Measurements from ENCODE around the gene SPPL2B. TPM values are rescaled to one million over a fixed set of nuclear protein-coding genes. Genes with fewer than 3 reads are reported as not detected.

The SPPL2B gene
- total RNA-seq, 1 experiment from 2014 or later: 73.7 TPM

DNA sequence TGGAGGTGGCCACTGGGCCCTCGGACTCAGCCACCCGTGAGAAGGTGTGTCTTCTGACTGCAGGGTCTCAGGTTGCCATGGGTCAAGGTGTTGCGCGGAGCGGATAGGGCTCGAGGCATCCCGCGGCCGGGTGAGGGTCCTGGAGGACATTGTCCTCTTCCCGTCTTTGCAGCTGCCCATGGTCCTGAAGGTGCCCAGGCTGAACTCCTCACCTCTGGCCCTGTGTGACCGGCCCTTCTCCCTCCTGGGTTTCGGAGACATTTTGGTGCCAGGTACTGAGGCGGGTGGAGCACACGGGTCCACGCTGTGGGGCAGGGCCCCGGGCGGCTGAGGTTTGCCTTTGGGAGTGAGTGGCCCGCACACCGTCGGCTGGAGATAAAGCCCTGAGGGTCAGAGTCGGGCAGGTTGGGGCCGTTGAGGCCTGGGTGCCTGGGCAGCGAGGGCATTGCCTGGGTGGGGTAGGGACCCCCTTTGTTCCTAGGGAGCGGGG lies 15.9 kb downstream of the SPPL2B start:
- TF ChIP-seq, protein P1, sequence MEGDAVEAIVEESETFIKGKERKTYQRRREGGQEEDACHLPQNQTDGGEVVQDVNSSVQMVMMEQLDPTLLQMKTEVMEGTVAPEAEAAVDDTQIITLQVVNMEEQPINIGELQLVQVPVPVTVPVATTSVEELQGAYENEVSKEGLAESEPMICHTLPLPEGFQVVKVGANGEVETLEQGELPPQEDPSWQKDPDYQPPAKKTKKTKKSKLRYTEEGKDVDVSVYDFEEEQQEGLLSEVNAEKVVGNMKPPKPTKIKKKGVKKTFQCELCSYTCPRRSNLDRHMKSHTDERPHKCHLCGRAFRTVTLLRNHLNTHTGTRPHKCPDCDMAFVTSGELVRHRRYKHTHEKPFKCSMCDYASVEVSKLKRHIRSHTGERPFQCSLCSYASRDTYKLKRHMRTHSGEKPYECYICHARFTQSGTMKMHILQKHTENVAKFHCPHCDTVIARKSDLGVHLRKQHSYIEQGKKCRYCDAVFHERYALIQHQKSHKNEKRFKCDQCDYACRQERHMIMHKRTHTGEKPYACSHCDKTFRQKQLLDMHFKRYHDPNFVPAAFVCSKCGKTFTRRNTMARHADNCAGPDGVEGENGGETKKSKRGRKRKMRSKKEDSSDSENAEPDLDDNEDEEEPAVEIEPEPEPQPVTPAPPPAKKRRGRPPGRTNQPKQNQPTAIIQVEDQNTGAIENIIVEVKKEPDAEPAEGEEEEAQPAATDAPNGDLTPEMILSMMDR (conservative IDR thresholded peaks at IDR 0.05): no peak
- Histone ChIP-seq H2AFZ (ENCODE audit: low read length) (no peak overlapping the region), H3T11ph (ENCODE audit: low read length) (no peak overlapping the region), H3K27ac (ENCODE audit: insufficient read length, low read depth, low read length) (no peak overlapping the region), H2AK5ac (ENCODE audit: insufficient read length, low read length) (no peak overlapping the region), H4K8ac (replicated peaks; ENCODE audit: insufficient read length, low read depth, low read length) (no peak overlapping the region), H3K23me2 (ENCODE audit: insufficient read length, low read depth, low read length, poor library complexity, severe bottlenecking) (no peaks in the 10 kb centered on the region), H3K4ac (ENCODE audit: low read depth, low read length) (no peak overlapping the region), H3K4me2 (ENCODE audit: insufficient read depth, insufficient read length, low read length) (no peak overlapping the region), H4K20me1 (ENCODE audit: control insufficient read depth, insufficient read depth, insufficient read length) (no peaks in the 10 kb centered on the region), H2BK12ac (ENCODE audit: insufficient read length, low read depth, low read length) (no peak overlapping the region), H3K18ac (ENCODE audit: insufficient read length, low read depth, low read length) (no peak overlapping the region), H4K91ac (ENCODE audit: insufficient read length, low read depth, low read length) (no peak overlapping the region), H3K4me1 (ENCODE audit: insufficient read depth, low read length) (no peaks in the 10 kb centered on the region), H3K14ac (ENCODE audit: insufficient read depth, low read length) (no peak overlapping the region), H2BK20ac (ENCODE audit: low read depth, low read length, poor library complexity, severe bottlenecking) (no peak overlapping the region), H3K23ac (ENCODE audit: insufficient read length, low read depth, low read length) (no peak overlapping the region), H2BK120ac (ENCODE audit: low read depth, low read length, poor library complexity, severe bottlenecking) (no peak overlapping the region), H2BK5ac (ENCODE audit: insufficient read length, low read length) (no peak overlapping the region), H3K27me3 (ENCODE audit: insufficient read depth, low read length) (no peaks in the 10 kb centered on the region), H2BK15ac (ENCODE audit: low read depth, low read length) (no peak overlapping the region), H3K79me2 (ENCODE audit: insufficient read depth, low read length) (no peaks in the 10 kb centered on the region), H3K9ac (ENCODE audit: extremely low read depth, insufficient read length, low read length) (no peak overlapping the region), H3K79me1 (ENCODE audit: insufficient read depth, low read depth, low read length, poor library complexity, severe bottlenecking) (no peaks in the 10 kb centered on the region), H4K5ac (ENCODE audit: insufficient read length, low read depth, low read length) (no peak overlapping the region), H3K56ac (ENCODE audit: insufficient read length, low read depth, low read length) (no peak overlapping the region), H3K9me3 (ENCODE audit: control insufficient read depth, low read depth, low read length) (no peaks in the 10 kb centered on the region)
- whole genome bisulfite sequencing (ENCODE audit: extremely low coverage, insufficient read length, low lambda C conversion rate): no CpG with 5 or more reads among the region's 24 CpGs
- Mint-ChIP-seq H3K27me3 (ENCODE audit: low read depth) (no peaks in the 10 kb centered on the region), H3K27ac (no peak overlapping the region), H3K4me1 (peaks cover 3 to 5% of the 10 kb centered on the region in 2 experiments), H3K4me3 (no peak overlapping the region), H3K9me3 (no peaks in the 10 kb centered on the region), H3K36me3 (ENCODE audit: insufficient read depth in 1 of 3, low read depth in 3 of 3) (peaks cover 0 to 14% (median 11%) of the 10 kb centered on the region in 3 experiments; a peak in 4 of 7 replicates)
- no peak for DNase-seq

Data from H9 (cell line).